Endothelial cell of umbilical vein (primary cell): ENCODE data around the gene GUCA2B. TPM values are rescaled to one million over a fixed set of nuclear protein-coding genes. Genes with fewer than 3 reads are reported as not detected.

Experiments used
- BruUV-seq: library from RNA; stranded (reverse); fragments of 400-500 nt; replicated peaks from 2 replicates; lab custom pipeline; 2021; lab: Mats Ljungman, UMichigan
- CTCF ChIA-PET: fragments of 300-600, 350-600 bp; sonication (Branson Sonifier 250); formaldehyde crosslinking; loops from one replicate; lab custom pipeline; 2021; ENCODE audit warnings: antibody characterized with exemption, inconsistent platforms; lab: Charles Lee
- POLR2A ChIA-PET: fragments of 300-600, 350-600 bp; sonication (Branson Sonifier 250); formaldehyde crosslinking; loops from one replicate; lab custom pipeline; 2021; ENCODE audit warnings: antibody characterized with exemption, inconsistent platforms; lab: Charles Lee
- DNase-seq: peaks from one replicate; pipeline ENCODE4 v3.0.0-alpha.2; 2011; ENCODE audit warnings: low read depth, low spot score
- FAIRE-seq: peaks from 2 replicates; lab custom pipeline; 2011; peaks lifted over from hg19 to GRCh38; lab: Jason Lieb, UNC
- H2AFZ ChIP-seq: 2 replicates; pipeline ENCODE4 v1.6.0; 2012; ENCODE audit warnings: low read depth, low read length, control low read depth, inconsistent platforms
- H3K27ac ChIP-seq: 2 replicates; pipeline ENCODE4 v1.5.1; 2011; ENCODE audit warnings: low read depth, mild to moderate bottlenecking, control low read depth, low read length, moderate library complexity; ENCODE audit not compliant: insufficient read depth
- H3K27me3 ChIP-seq, 2 experiments: 2 replicates each; pipeline versions ENCODE4 v1.6.0 to v1.6.1; 2011; ENCODE audit warnings: low read length in 2 of 2, mixed read lengths in 1 of 2; ENCODE audit not compliant: control insufficient read depth in 2 of 2, insufficient read depth in 2 of 2
- H3K36me3 ChIP-seq, 2 experiments: 2 replicates in 1 of 2; 3 replicates in 1 of 2; pipeline ENCODE4 v1.5.1; 2011; ENCODE audit warnings: low read length in 2 of 2, mild to moderate bottlenecking in 1 of 2, moderate library complexity in 1 of 2; ENCODE audit not compliant: control insufficient read depth in 2 of 2, insufficient read depth in 2 of 2; ENCODE audit errors: extremely low read depth in 1 of 2
- H3K4me1 ChIP-seq: 3 replicates; pipeline ENCODE4 v1.5.1; 2011; ENCODE audit warnings: mild to moderate bottlenecking, low read length; ENCODE audit not compliant: control insufficient read depth, insufficient read depth; ENCODE audit errors: extremely low read depth
- H3K4me2 ChIP-seq: 2 replicates; pipeline ENCODE4 v1.6.1; 2011; ENCODE audit warnings: low read length, control low read depth, mixed read lengths; ENCODE audit not compliant: insufficient read depth
- H3K4me3 ChIP-seq, 3 experiments: fragments of 200-600 bp in 1 of 3; sonication (generic), shearing (Covaris generic) in 1 of 3; replicated peaks in 1 of 3; 2 replicates each; pipeline ENCODE4 v1.5.1; 2011 to 2016; ENCODE audit warnings: control low read depth in 3 of 3, low read length in 3 of 3, mild to moderate bottlenecking in 2 of 3, inconsistent platforms in 1 of 3, low read depth in 1 of 3, moderate library complexity in 1 of 3; ENCODE audit not compliant: insufficient read depth in 1 of 3
- H3K79me2 ChIP-seq: 2 replicates; pipeline ENCODE4 v1.6.0; 2012; ENCODE audit warnings: low read length, inconsistent platforms; ENCODE audit not compliant: control insufficient read depth, insufficient read depth
- H3K9ac ChIP-seq: replicated peaks from 2 replicates; pipeline ENCODE3; 2011; ENCODE audit warnings: low read length, control low read depth; ENCODE audit not compliant: insufficient read depth; ENCODE audit errors: extremely low read depth
- H3K9me1 ChIP-seq: replicated peaks from 3 replicates; pipeline ENCODE4 v1.6.0; 2011; ENCODE audit warnings: mild to moderate bottlenecking, low read length; ENCODE audit not compliant: control insufficient read depth, insufficient read depth; ENCODE audit errors: extremely low read depth
- H3K9me3 ChIP-seq: replicated peaks from 2 replicates; pipeline ENCODE4 v1.5.1; 2012; ENCODE audit warnings: low read length, inconsistent platforms; ENCODE audit not compliant: control insufficient read depth, insufficient read depth
- H4K20me1 ChIP-seq: replicated peaks from 2 replicates; pipeline ENCODE3; 2011; ENCODE audit warnings: mild to moderate bottlenecking, low read length; ENCODE audit not compliant: control insufficient read depth, insufficient read depth; ENCODE audit errors: extremely low read depth
- EZH2 ChIP-seq: IDR thresholded peaks from 2 replicates; pipeline ENCODE4 v1.6.1; 2012; ENCODE audit warnings: borderline replicate concordance, low read depth, mild to moderate bottlenecking, moderate library complexity, low read length, inconsistent platforms; ENCODE audit not compliant: severe bottlenecking
- FOS ChIP-seq: IDR thresholded peaks from 2 replicates; pipeline ENCODE4 v1.6.1; 2011; ENCODE audit warnings: mild to moderate bottlenecking, low read length, moderate library complexity, borderline replicate concordance; ENCODE audit not compliant: insufficient read depth
- GATA2 ChIP-seq: IDR thresholded peaks from 2 replicates; pipeline ENCODE4 v1.7.0; 2011; ENCODE audit warnings: low read depth, mild to moderate bottlenecking, moderate library complexity, mixed read lengths, low read length; ENCODE audit not compliant: insufficient read length, insufficient read depth
- JUN ChIP-seq: IDR thresholded peaks from 2 replicates; pipeline ENCODE4 v1.6.1; 2011; ENCODE audit warnings: borderline replicate concordance, low read depth; ENCODE audit not compliant: insufficient read length, insufficient read depth
- MYC ChIP-seq: IDR thresholded peaks from one replicate; pipeline ENCODE4 v1.6.1; 2011; ENCODE audit warnings: mild to moderate bottlenecking, low read depth, low read length
- POLR2A ChIP-seq: IDR thresholded peaks from 2 replicates; pipeline ENCODE4 v1.6.1; 2012; ENCODE audit warnings: low read depth, mild to moderate bottlenecking, control low read depth, low read length
- POLR2AphosphoS5 ChIP-seq: IDR thresholded peaks from 2 replicates; pipeline ENCODE4 v1.6.1; 2012; ENCODE audit warnings: low read depth, mild to moderate bottlenecking, control low read depth, low read length, moderate library complexity; ENCODE audit not compliant: insufficient read depth
- dilution Hi-C: fragments of 300-500 bp; cut with MboI; formaldehyde crosslinking; loops from one replicate; pipeline ENCODE4 v1.15.0; 2019; ENCODE audit warnings: low sequenced_read_pairs; ENCODE audit not compliant: extremely low pct_ligation_motif_present
- intact Hi-C: fragments of 100-400 bp; cut with micrococcal nuclease; formaldehyde crosslinking; loops from one replicate; pipeline ENCODE4 v1.10.0; 2022
- polyA plus RNA-seq, 4 experiments: library from polyadenylated mRNA; depleted of rRNA in 3 of 4; stranded (reverse) in 3 of 4; unstranded in 1 of 4; fragments of >200 nt; gene quantifications; 2 replicates each; pipeline versions ENCODE4 v1.2.1 to v1.2.3, GENCODE V29; 2011 to 2012; ENCODE audit warnings: missing spikeins in 1 of 4
- total RNA-seq: library from RNA; stranded (reverse); gene quantifications from 2 replicates; pipeline ENCODE4 v1.2.3, GENCODE V29; 2021
- TF ChIP-seq, protein P1 (sequence below): IDR thresholded peaks from 2 replicates; pipeline ENCODE4 v1.6.1; 2011; ENCODE audit not compliant: insufficient read depth, insufficient read length
- TF ChIP-seq, protein P2 (sequence below), 2 donors: IDR thresholded peaks; 1 replicate in 1 of 2; 2 replicates in 1 of 2; pipeline ENCODE4 v1.5.1; 2011; ENCODE audit warnings: low read length in 2 of 2, mild to moderate bottlenecking in 2 of 2, moderate library complexity in 2 of 2, control low read depth in 1 of 2, inconsistent platforms in 1 of 2, low read depth in 1 of 2; ENCODE audit not compliant: insufficient read depth in 1 of 2; ENCODE audit errors: extremely low read depth in 1 of 2

GUCA2B gene
- total and polyA plus RNA-seq, 2 donors (not counting 3 experiments of a cell fraction or from before 2014, with no cell fraction given), result not detected

DNA sequence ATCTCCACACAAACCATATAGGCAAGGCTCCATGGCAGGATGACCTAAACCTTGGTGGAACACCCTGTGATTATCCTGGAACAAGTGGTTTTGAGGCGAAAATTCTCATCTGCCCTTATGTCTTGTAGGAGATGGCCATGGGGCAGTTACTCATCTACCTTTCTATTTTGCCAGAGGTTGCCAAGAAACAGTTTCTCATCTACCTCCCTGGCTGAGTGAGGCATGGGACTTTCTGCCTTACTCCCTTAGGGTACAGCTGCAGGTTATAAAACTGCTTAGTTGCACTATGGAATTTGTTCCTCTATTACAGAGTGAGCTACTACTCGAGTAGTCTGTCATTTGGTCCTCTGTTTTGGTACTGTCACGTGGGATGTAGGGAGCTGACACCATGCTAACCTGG is 42.6 kb downstream of the GUCA2B start:
- no peak for TF ChIP-seq FOS
- TF ChIP-seq GATA2, result no peak
- TF ChIP-seq, protein P1, sequence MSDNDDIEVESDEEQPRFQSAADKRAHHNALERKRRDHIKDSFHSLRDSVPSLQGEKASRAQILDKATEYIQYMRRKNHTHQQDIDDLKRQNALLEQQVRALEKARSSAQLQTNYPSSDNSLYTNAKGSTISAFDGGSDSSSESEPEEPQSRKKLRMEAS, result no peak
- TF ChIP-seq, protein P2, sequence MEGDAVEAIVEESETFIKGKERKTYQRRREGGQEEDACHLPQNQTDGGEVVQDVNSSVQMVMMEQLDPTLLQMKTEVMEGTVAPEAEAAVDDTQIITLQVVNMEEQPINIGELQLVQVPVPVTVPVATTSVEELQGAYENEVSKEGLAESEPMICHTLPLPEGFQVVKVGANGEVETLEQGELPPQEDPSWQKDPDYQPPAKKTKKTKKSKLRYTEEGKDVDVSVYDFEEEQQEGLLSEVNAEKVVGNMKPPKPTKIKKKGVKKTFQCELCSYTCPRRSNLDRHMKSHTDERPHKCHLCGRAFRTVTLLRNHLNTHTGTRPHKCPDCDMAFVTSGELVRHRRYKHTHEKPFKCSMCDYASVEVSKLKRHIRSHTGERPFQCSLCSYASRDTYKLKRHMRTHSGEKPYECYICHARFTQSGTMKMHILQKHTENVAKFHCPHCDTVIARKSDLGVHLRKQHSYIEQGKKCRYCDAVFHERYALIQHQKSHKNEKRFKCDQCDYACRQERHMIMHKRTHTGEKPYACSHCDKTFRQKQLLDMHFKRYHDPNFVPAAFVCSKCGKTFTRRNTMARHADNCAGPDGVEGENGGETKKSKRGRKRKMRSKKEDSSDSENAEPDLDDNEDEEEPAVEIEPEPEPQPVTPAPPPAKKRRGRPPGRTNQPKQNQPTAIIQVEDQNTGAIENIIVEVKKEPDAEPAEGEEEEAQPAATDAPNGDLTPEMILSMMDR (IDR thresholded peaks at IDR 0.05; ENCODE audit: extremely low read depth in 1 of 2, insufficient read depth in 1 of 2, low read depth in 1 of 2, low read length in 2 of 2), result no peak
- TF ChIP-seq MYC, result no peak
- no peak for TF ChIP-seq POLR2A
- TF ChIP-seq EZH2, result no peak
- no peak for TF ChIP-seq POLR2AphosphoS5
- TF ChIP-seq JUN, result no peak
- Histone ChIP-seq H4K20me1 (peaks cover 2% of the 10 kb centered on the region), H3K4me2 (no peak overlapping the region), H3K9me3 (no peaks in the 10 kb centered on the region), H3K9ac (no peak overlapping the region), H3K79me2 (peaks cover 1% of the 10 kb centered on the region), H3K36me3 (peaks cover 0 to 7% of the 10 kb centered on the region in 2 experiments), H3K4me3 (no peak overlapping the region), H2AFZ (no peak overlapping the region), H3K27me3 (no peaks in the 10 kb centered on the region), H3K9me1 (no peaks in the 10 kb centered on the region), H3K27ac (no peak overlapping the region), H3K4me1 (no peaks in the 10 kb centered on the region)
- POLR2A ChIA-PET, result no interaction called here
- FAIRE-seq, result no peak
- dilution Hi-C loops, result no loop called here
- intact Hi-C loops, result no loop called here
- BruUV-seq, result no TSS peak
- CTCF ChIA-PET, result interaction anchor here (1.0 kb wide), 1 partner anchor 22 kb away, joined by 3 read pairs; no protein-coding TSS in a partner anchor
- DNase-seq, result no peak
